Right lung (tissue), 5 donors: ENCODE measurements around the gene AKAP6. TPM values are rescaled to one million over a fixed set of nuclear protein-coding genes. Genes with fewer than 3 reads are reported as not detected.
A peak's percentile ranks its signal among the peaks of the same experiment; 100 is the strongest.

Experiments
- DNase-seq, 2 donors: peaks; one replicate each; pipeline ENCODE4 v3.0.0-alpha.2; 2013
- polyA plus RNA-seq, 5 donors: library from polyadenylated mRNA; unstranded; fragments of 120-200 nt; gene quantifications; one replicate each; pipeline versions ENCODE4 v1.2.1 to v1.2.3, GENCODE V29; 2013; ENCODE audit warnings: inconsistent platforms in 1 of 5, low replicate concordance in 1 of 5; ENCODE audit not compliant: insufficient read length in 5 of 5, insufficient read depth in 1 of 5

The AKAP6 gene
- polyA plus RNA-seq, 5 donors: 3.3 to 6.4 (median 6.1) TPM

- no peak for DNase-seq
Measured at GRCh38 chr14:32820682-32821081, 491.6 kb downstream of the AKAP6 start.

- DNase-seq: no peak
Measured at GRCh38 chr14:32821964-32822653, 493.0 kb downstream of the AKAP6 start.

- DNase-seq: peak in 1 of 2 donors; percentile 17
Measured at GRCh38 chr14:32823706-32824105, 494.6 kb downstream of the AKAP6 start.

GRCh38 chr14:32824195-32824594, 495.1 kb downstream of the AKAP6 start:
- DNase-seq: no peak

- no peak for DNase-seq
Measured at GRCh38 chr14:32825058-32825457, 496.0 kb downstream of the AKAP6 start.

- DNase-seq: no peak
Measured at GRCh38 chr14:32826404-32827082, 497.4 kb downstream of the AKAP6 start.

GRCh38 chr14:32827514-32827913, 498.4 kb downstream of the AKAP6 start:
- no peak for DNase-seq

- DNase-seq: no peak
Measured at GRCh38 chr14:32835924-32836323, 506.8 kb downstream of the AKAP6 start.

- DNase-seq: no peak
Measured at GRCh38 chr14:32841698-32842097, 512.6 kb downstream of the AKAP6 start.

GRCh38 chr14:32846821-32847365, 517.8 kb downstream of the AKAP6 start:
- DNase-seq: no peak

- DNase-seq: no peak
Measured at GRCh38 chr14:32847867-32848266, 518.8 kb downstream of the AKAP6 start.

GRCh38 chr14:32865827-32866376, 536.8 kb downstream of the AKAP6 start:
- no peak for DNase-seq

GRCh38 chr14:32883188-32883587, 554.1 kb downstream of the AKAP6 start:
- DNase-seq: no peak

Other genes with a start within 250 kb of the AKAP6 start
- gene RNU6-7, start 127.3 kb upstream of the AKAP6 start, polyA plus RNA-seq: not detected
- gene RNU6-8, start 126.0 kb upstream of the AKAP6 start, polyA plus RNA-seq: not detected